ENCODE data around the gene DIP2B.

The DIP2B gene

GRCh38 chr12:50530532-50530931 lies 25.7 kb downstream of the DIP2B start:
- TF ChIP-seq GATA2 (IDR thresholded peaks at IDR 0.05; ENCODE audit: low read depth, low read length) = no peak
- no peak for TF ChIP-seq GATA3 (IDR thresholded peaks at IDR 0.05; ENCODE audit: low read depth, low read length)

GRCh38 chr12:50533203-50533584 lies 28.4 kb downstream of the DIP2B start:
- TF ChIP-seq GATA2 (IDR thresholded peaks at IDR 0.05; ENCODE audit: low read depth, low read length) = no peak
- no peak for TF ChIP-seq GATA3 (IDR thresholded peaks at IDR 0.05; ENCODE audit: low read depth, low read length)

- TF ChIP-seq GATA3 (IDR thresholded peaks at IDR 0.05; ENCODE audit: low read depth, low read length) = no peak
- TF ChIP-seq GATA2 (IDR thresholded peaks at IDR 0.05; ENCODE audit: low read depth, low read length) = no peak
These were observed 29.2 kb downstream of the DIP2B start for GRCh38 chr12:50533971-50534370.

- TF ChIP-seq GATA3 (IDR thresholded peaks at IDR 0.05; ENCODE audit: low read depth, low read length) = no peak
- no peak for TF ChIP-seq GATA2 (IDR thresholded peaks at IDR 0.05; ENCODE audit: low read depth, low read length)
These were observed 32.2 kb downstream of the DIP2B start for GRCh38 chr12:50536831-50537537.

- TF ChIP-seq GATA3 (IDR thresholded peaks at IDR 0.05; ENCODE audit: low read depth, low read length) = no peak
- TF ChIP-seq GATA2 (IDR thresholded peaks at IDR 0.05; ENCODE audit: low read depth, low read length) = no peak
These were observed 32.7 kb downstream of the DIP2B start for GRCh38 chr12:50537538-50537919.

GRCh38 chr12:50538182-50538581 lies 33.4 kb downstream of the DIP2B start:
- TF ChIP-seq GATA2 (IDR thresholded peaks at IDR 0.05; ENCODE audit: low read depth, low read length) (no peak), GATA3 (IDR thresholded peaks at IDR 0.05; ENCODE audit: low read depth, low read length) (no peak)

GRCh38 chr12:50541139-50541538 lies 36.4 kb downstream of the DIP2B start:
- TF ChIP-seq GATA3 (IDR thresholded peaks at IDR 0.05; ENCODE audit: low read depth, low read length) (no peak), GATA2 (IDR thresholded peaks at IDR 0.05; ENCODE audit: low read depth, low read length) (no peak)

GRCh38 chr12:50542448-50542847 lies 37.7 kb downstream of the DIP2B start:
- TF ChIP-seq GATA2 (IDR thresholded peaks at IDR 0.05; ENCODE audit: low read depth, low read length) = no peak
- no peak for TF ChIP-seq GATA3 (IDR thresholded peaks at IDR 0.05; ENCODE audit: low read depth, low read length)

- TF ChIP-seq GATA3 (IDR thresholded peaks at IDR 0.05; ENCODE audit: low read depth, low read length) (no peak), GATA2 (IDR thresholded peaks at IDR 0.05; ENCODE audit: low read depth, low read length) (no peak)
These were observed 40.4 kb downstream of the DIP2B start for GRCh38 chr12:50545213-50545612.

GRCh38 chr12:50545786-50546185 lies 41.0 kb downstream of the DIP2B start:
- TF ChIP-seq GATA3 (IDR thresholded peaks at IDR 0.05; ENCODE audit: low read depth, low read length) (no peak), GATA2 (IDR thresholded peaks at IDR 0.05; ENCODE audit: low read depth, low read length) (no peak)

- no peak for TF ChIP-seq GATA2 (IDR thresholded peaks at IDR 0.05; ENCODE audit: low read depth, low read length)
- TF ChIP-seq GATA3 (IDR thresholded peaks at IDR 0.05; ENCODE audit: low read depth, low read length) = no peak
These were observed 41.9 kb downstream of the DIP2B start for GRCh38 chr12:50546441-50547318.

GRCh38 chr12:50547742-50548141 lies 43.0 kb downstream of the DIP2B start:
- TF ChIP-seq GATA2 (IDR thresholded peaks at IDR 0.05; ENCODE audit: low read depth, low read length) = no peak
- TF ChIP-seq GATA3 (IDR thresholded peaks at IDR 0.05; ENCODE audit: low read depth, low read length) = no peak

GRCh38 chr12:50549885-50550284 lies 45.1 kb downstream of the DIP2B start:
- TF ChIP-seq GATA2 (IDR thresholded peaks at IDR 0.05; ENCODE audit: low read depth, low read length) (no peak), GATA3 (IDR thresholded peaks at IDR 0.05; ENCODE audit: low read depth, low read length) (no peak)

- no peak for TF ChIP-seq GATA2 (IDR thresholded peaks at IDR 0.05; ENCODE audit: low read depth, low read length)
- no peak for TF ChIP-seq GATA3 (IDR thresholded peaks at IDR 0.05; ENCODE audit: low read depth, low read length)
These were observed 45.9 kb downstream of the DIP2B start for GRCh38 chr12:50550530-50551223.

Data from SH-SY5Y (cell line).